NCI-H146 treated with DMSO at 0.1 percent for 48 hours (cell line): ENCODE measurements around the gene HYAL3.
"Not testable (repeated sequence)": the region's sequence is repeated elsewhere in the genome, so short reads cannot be mapped to it uniquely, and the experiment has no call there.

ENCODE experiments used
- DNase-seq: peaks from one replicate; lab custom pipeline; 2025; ENCODE audit not compliant: unreplicated experiment; lab: John Stamatoyannopoulos, UW

The HYAL3 gene

GRCh38 chr3:50259432-50260026 is 39.7 kb downstream of the HYAL3 start:
- DNase-seq = no peak

DNA sequence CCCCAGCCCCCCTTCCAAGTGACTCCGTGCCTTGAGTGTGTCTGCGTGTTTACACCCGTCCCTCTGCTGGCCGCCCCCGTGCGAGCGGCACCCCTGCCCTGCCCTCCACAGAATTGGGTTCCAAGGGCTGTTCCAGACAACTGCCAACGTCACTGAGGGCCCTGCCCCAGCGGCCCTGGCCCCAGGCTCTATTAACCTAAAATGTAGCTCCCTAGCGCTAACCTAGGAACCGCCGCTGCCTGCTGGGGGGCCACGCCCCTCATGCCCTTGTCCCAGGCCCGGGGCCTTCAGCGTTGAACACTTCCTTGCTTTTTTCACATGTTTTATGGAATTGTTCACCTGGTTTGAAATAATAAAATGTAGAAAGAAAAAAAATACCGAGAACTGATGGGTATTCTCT is 40.2 kb downstream of the HYAL3 start:
- DNase-seq = no peak

- no peak for DNase-seq
These were observed 41.0 kb downstream of the HYAL3 start for GRCh38 chr3:50258029-50258680.

- DNase-seq = no peak
These were observed 42.0 kb downstream of the HYAL3 start for GRCh38 chr3:50256978-50257890.

DNA sequence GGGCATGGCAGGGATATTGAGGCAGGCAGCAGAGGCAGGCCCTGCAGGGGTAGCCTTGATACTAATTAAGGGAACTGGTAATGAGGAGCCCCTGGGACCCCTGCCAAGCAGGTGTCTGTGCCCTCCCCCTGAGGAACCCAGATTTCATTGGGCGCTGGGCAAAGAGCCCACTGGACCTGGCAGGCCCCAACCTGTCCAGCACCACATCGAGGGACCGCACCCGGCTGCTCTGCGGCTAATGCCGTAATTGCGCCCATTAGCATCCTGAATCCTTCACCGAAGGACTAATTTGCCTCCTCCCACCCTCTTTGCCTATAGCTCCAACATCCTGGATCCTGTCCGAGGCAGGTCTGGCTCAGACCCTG is 44.0 kb downstream of the HYAL3 start:
- DNase-seq = no peak

DNA sequence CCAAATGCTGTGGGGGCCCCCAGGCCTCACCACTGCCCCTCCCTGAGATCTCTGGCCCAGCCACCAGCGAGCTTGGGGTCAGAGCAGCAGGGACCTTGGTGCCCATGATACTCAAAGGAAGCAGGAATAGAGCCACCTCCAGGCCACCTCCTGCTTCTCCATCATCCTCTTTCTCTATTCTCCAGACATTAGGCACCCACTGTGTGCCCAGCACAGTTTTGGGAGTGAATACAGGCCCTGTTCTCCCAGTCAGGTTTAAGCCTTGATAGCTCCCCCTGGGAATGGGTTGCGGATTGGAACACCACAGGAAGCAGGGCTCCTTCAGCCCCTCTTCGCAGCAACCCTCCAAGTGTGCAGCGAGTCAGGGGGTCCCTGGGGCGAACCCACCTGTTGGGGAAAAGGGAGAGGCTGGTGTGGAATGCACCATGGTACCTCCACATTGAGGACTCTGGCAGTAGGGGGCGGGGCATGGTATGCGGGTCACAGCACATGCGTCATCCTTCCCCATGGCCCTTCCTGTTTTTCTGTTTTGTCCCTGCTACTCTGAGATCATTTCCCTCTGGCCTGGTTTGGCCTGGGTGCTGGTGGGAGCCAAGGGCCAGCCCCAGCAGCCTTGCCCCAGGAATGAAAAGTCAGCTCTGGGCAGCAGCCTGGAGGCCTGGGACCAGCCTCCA is 44.5 kb downstream of the HYAL3 start:
- DNase-seq = no peak

DNA sequence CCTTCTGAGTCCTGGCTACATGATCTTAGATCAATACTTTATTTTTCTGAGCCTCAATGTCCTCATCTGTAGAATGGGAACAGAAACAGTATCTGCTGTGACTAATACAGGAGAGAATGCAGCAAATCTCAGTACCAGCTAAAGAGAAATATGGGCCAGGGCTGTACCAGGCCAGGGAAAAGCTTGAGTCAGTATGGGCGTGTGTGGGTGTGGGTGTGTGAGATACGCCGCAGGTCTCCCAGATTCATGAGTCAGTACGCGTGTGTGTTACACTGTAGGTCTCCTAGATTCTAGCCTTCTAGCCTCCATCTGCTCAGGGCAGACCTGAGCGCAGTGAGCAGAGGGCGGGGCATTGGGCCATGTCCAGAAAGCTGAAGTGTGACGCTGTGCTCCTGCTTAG is 48.0 kb downstream of the HYAL3 start:
- DNase-seq = no peak

DNA sequence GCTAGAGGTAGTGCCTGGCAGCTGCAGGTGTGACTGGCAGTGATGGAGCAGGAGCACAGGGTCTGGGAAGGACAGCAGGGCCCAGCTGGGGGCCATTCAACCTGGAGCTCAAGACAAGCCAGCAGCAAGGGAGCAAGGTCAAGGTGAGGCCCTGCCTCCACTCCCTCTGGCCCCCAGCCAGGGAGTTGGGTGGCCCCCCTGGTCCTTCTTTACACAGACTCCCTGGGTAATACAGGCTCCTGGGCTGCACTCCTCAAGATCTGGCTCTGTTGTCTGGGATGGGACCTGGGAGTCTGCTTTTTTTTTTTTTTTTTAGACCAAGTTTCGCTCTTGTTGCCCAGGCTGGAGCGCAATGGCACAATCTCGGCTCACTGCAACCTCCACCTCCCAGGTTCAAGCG is 48.7 kb downstream of the HYAL3 start:
- DNase-seq = no peak

DNA sequence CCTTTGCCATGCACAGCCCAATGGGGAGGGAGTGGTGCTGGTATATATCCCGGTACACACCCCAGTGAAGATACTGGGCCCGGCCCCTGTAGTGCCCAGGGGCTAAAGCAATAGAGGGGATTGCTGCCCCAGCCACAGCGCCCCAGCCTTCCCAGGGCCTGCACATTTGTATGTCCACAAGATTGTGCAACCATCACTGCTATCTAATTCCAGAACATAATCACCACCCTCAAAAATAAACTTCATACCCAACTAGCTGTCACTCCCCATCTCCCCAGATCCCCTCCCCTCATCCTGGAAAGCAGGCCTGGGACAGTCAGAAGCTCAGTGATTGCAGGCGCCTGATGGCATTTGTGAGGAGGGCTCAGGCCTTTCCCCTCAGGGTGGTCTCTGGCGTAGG is 49.7 kb downstream of the HYAL3 start:
- no peak for DNase-seq

GRCh38 chr3:50248387-50248786 is 50.8 kb downstream of the HYAL3 start:
- no peak for DNase-seq

DNA sequence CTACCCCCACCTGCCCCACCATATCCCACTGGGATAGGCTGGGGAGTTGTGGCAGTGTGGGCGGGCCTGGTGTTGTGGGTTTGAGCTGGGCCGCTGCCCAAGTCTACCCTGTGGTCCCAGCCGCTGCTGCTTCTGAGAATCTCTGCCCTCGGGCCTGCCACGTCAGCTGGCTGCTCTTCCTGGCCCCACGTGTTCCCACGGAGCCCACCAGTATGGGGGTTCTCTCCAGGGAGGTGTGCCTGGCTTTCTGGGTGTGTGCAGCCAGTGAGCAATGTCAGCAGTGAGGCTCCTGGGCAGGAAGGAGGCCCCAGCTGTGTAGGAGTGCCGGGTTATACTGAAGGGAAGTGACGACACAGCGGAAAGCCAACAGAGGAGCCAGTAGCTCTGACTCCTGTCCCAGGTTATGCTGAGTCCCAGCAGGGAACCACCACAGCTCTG is 52.7 kb downstream of the HYAL3 start:
- DNase-seq = no peak

DNA sequence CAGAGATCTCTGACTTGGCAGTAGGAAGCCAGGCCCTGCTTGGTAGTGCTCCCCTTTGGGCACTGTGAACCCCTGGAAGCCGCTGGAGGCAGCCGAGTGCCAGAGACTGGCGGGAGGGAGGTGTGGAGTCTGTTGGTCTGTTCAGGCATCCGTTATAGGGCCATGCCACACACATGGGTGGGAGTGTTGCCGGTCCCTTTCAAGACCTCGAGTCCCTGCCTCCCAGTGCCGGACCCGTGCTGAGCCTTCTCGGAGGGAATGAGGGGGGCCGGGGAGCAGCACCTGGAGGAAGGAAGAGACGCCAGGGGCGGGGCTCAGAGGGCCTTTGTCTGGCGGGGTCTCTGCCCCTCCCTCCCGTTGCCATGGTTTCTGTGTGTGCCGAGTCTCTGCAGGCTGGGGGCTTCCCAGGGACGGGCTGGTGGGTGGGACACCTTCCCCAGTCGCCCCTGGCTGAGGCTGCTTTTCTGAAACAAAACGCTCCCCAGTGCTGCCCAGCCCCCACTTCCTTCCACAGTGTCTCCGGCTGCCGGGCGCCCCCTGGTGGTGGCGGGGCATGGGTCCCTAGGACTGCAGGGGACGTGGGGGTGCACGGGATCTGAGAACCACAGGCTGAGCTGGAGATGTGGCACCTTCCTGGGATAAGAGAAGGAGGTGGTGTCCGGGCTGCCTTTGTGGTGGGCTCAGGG is 53.2 kb downstream of the HYAL3 start:
- DNase-seq = peak; percentile 51

DNA sequence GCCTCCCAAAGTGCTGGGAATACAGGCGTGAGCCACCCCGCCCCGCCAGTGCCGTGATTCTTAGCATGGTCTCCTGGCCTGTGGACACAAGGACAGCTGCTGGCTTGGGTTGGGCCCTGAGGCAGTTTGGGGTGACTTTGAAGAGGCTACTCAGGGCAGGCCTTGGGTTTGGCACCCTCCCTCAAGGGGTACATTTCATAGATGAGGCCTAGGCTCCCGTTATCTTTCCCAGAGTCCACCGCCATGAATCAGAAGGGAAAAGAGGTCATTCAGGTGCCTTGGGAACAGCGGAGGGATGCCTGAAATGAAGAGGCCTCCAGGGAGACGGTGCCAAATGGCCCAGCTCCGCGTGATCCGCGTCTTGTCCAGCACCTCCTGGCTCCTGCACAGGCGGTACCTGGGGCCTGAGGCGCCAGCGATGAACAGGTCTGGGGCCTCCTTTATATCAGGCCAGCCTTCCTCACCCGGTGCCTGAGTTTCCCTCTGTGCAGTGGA is 53.9 kb downstream of the HYAL3 start:
- no peak for DNase-seq

- DNase-seq = not testable (repeated sequence)
These were observed 54.4 kb downstream of the HYAL3 start for GRCh38 chr3:50244813-50245212.

- no peak for DNase-seq
These were observed 55.7 kb downstream of the HYAL3 start for GRCh38 chr3:50243543-50243895.

GRCh38 chr3:50242851-50243542 is 56.2 kb downstream of the HYAL3 start:
- DNase-seq = no peak
